Measurements from ENCODE around the gene GXYLT2. TPM values are rescaled to one million over a fixed set of nuclear protein-coding genes. Genes with fewer than 3 reads are reported as not detected.

Gene GXYLT2
- total and polyA plus RNA-seq, 2 of the 13 experiments (the other 11 are each of a cell fraction or from before 2014, with no cell fraction given): 4.3 to 6.9 TPM

DNA sequence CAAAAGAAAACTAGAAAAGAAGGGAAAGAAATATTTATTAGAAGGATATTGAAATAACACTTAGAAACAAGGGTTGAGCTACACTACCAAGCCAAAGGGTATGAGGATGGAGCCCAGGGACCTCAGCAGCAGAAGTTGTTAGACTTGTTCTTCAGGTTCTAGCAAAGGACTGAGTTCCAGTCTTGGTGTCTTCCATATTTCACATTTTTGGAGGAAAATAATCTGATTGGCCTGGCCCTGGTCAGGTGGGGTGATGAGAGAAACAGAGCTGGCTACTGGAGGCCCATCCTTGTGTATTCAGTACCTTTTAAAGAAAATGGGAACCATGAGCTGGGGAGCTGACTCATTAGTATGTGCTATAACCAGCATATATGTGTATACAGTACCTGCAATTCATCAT is 137.0 kb downstream of the GXYLT2 start:
- no peaks in the 10 kb centered on the region for H3K27me3 ChIP-seq (ENCODE audit: control insufficient read depth in 1 of 2, insufficient read depth in 2 of 2, low read length in 2 of 2)
- FAIRE-seq (no peak), ATAC-seq (no peak), DNase-seq (ENCODE audit: low spot score) (no peak)
- POLR2A ChIA-PET: interaction anchor here (1.3 to 1.7 kb wide), 2 partner anchors 23 to 28 kb away, joined by 4 to 5 read pairs; partner anchors contain the start of gene PPP4R2
- no peak overlapping the region for H3K9ac ChIP-seq (ENCODE audit: insufficient read depth, low read depth, low read length)
- peaks cover 0 to 4% of the 10 kb centered on the region in 2 experiments; a peak in 2 of 5 replicates for H3K36me3 ChIP-seq (replicated peaks in 1 of 2; ENCODE audit: control insufficient read depth in 1 of 2, insufficient read depth in 2 of 2, low read length in 2 of 2)
- peaks cover 99% of the 10 kb centered on the region for H3K79me2 ChIP-seq (ENCODE audit: insufficient read depth, low read length)
- TF ChIP-seq USF2 (IDR thresholded peaks at IDR 0.05; ENCODE audit: low read depth, low read length) (no peak), USF2 (CRISPR knock-in tag; IDR thresholded peaks at IDR 0.05; ENCODE audit: borderline replicate concordance) (peak; percentile 27; the same call in 1 of the 2 replicates), RELA (CRISPR knock-in tag; IDR thresholded peaks at IDR 0.05) (no peak)
- peak overlapping the region; percentile 29 for H3K27ac ChIP-seq (ENCODE audit: extremely low read length, insufficient read depth, low read length)
- peaks cover 92% of the 10 kb centered on the region for H3K4me1 ChIP-seq (ENCODE audit: insufficient read depth, low read length)
- no peaks in the 10 kb centered on the region for H3K9me3 ChIP-seq (ENCODE audit: low read length)
- no peak overlapping the region for H3K4me3 ChIP-seq (replicated peaks in 1 of 3; ENCODE audit: insufficient read depth in 1 of 3, low read depth in 2 of 3, low read length in 3 of 3)
- in situ Hi-C loops (cut with HindIII; ENCODE audit: extremely low pct_ligation_motif_present, low pct_unique_long_range_greater_than_20kb): no loop called here
- intact Hi-C loops (cut with micrococcal nuclease; ENCODE audit: unreplicated experiment): no loop called here
- H4K20me1 ChIP-seq (ENCODE audit: insufficient read depth, low read length): peaks cover 93% of the 10 kb centered on the region
- H3K4me2 ChIP-seq (ENCODE audit: low read depth, low read length): 0 out of 2 replicates have a peak overlapping the region, but pooled peaks have one; percentile 31
- CTCF ChIA-PET (ENCODE audit: low intra/inter-chr PET ratio, low total read pairs): no interaction called here
- no TSS peak for BruUV-seq (replicated peaks)
- H2AFZ ChIP-seq (ENCODE audit: low read length): no peak overlapping the region

DNA sequence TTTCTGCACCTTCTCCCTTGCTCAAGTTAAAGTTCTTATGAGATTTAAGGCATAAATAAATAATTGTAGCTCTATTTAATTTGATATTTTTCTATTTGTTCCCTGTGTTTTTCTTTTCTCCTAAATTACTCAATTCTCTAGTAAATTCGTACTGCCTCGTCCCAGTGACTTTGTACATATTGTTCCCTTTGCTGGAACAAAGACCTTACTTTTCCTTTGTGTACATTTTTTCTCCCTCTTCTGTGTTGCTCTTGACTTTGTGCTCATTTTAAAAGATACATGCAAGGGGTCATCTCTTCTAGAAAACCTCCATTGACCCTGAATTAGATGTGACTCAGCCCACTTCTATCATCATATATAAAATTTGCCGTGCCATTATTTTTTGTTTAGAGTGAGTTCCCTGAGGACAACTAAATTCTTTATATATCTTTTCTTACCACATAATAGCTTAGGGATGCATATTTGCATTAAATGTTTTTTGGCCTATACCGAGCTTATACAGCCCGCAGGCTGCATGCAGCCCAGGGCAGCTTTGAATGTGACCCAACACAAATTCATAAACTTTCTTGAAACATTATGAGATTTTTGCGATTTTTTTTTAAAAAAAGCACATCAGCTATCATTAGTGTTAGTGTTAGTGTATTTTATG is 138.4 kb downstream of the GXYLT2 start:
- intact Hi-C loops (cut with micrococcal nuclease; ENCODE audit: unreplicated experiment): no loop called here
- ATAC-seq (no peak; the same call in 2 of the 3 replicates), FAIRE-seq (no peak), DNase-seq (ENCODE audit: low spot score) (peak; percentile 21)
- Histone ChIP-seq H3K4me1 (ENCODE audit: insufficient read depth, low read length) (peaks cover 82% of the 10 kb centered on the region), H3K9ac (ENCODE audit: insufficient read depth, low read depth, low read length) (no peak overlapping the region), H3K27ac (ENCODE audit: extremely low read length, insufficient read depth, low read length) (peak overlapping the region; percentile 29), H4K20me1 (ENCODE audit: insufficient read depth, low read length) (peaks cover 92% of the 10 kb centered on the region), H3K36me3 (replicated peaks in 1 of 2; ENCODE audit: control insufficient read depth in 1 of 2, insufficient read depth in 2 of 2, low read length in 2 of 2) (peaks cover 0 to 4% of the 10 kb centered on the region in 2 experiments; a peak in 2 of 5 replicates), H3K79me2 (ENCODE audit: insufficient read depth, low read length) (peaks cover 99% of the 10 kb centered on the region), H2AFZ (ENCODE audit: low read length) (no peak overlapping the region), H3K4me3 (replicated peaks in 1 of 3; ENCODE audit: insufficient read depth in 1 of 3, low read depth in 2 of 3, low read length in 3 of 3) (peak overlapping the region in 1 of 3 experiments; percentile 1; a peak in 1 of 6 replicates), H3K4me2 (ENCODE audit: low read depth, low read length) (peak overlapping the region; percentile 31; the same call in 1 of the 2 replicates), H3K27me3 (ENCODE audit: control insufficient read depth in 1 of 2, insufficient read depth in 2 of 2, low read length in 2 of 2) (no peaks in the 10 kb centered on the region), H3K9me3 (ENCODE audit: low read length) (no peaks in the 10 kb centered on the region)
- POLR2A ChIA-PET: interaction anchor here (1.4 to 1.7 kb wide), 2 partner anchors 9 to 29 kb away, joined by 4 to 5 read pairs; partner anchors contain the start of gene PPP4R2
- CTCF ChIA-PET (ENCODE audit: low intra/inter-chr PET ratio, low total read pairs): no interaction called here
- in situ Hi-C loops (cut with HindIII; ENCODE audit: extremely low pct_ligation_motif_present, low pct_unique_long_range_greater_than_20kb): no loop called here
- WGBS (ENCODE audit: low lambda C conversion rate): 61% methylated on average over 6 of the region's 6 CpGs
- BruUV-seq (replicated peaks): no TSS peak
- 0 out of 2 replicates have a peak, but pooled peaks have one; percentile 28 for TF ChIP-seq BCL6 (CRISPR knock-in tag; IDR thresholded peaks at IDR 0.05)
- TF ChIP-seq SOX13 (IDR thresholded peaks at IDR 0.05): 0 out of 2 replicates have a peak, but pooled peaks have one; percentile 38
- peak in 1 of 2 experiments; percentile 95; a peak in 2 of 4 replicates for TF ChIP-seq SOX13 (CRISPR knock-in tag; conservative IDR thresholded peaks at IDR 0.05 in 1 of 2, IDR thresholded peaks at IDR 0.05 in 1 of 2)
- no peak for TF ChIP-seq SOX6 (IDR thresholded peaks at IDR 0.05)
- TF ChIP-seq SOX6 (CRISPR knock-in tag; IDR thresholded peaks at IDR 0.05): peak; percentile 65
- TF ChIP-seq PAXIP1 (CRISPR knock-in tag; conservative IDR thresholded peaks at IDR 0.05): peak; percentile 24; the same call in 1 of the 2 replicates
- TF ChIP-seq HOXA9 (CRISPR knock-in tag; IDR thresholded peaks at IDR 0.05; ENCODE audit: borderline replicate concordance): no peak
- peak; percentile 90 for TF ChIP-seq SOX5 (CRISPR knock-in tag; IDR thresholded peaks at IDR 0.05; ENCODE audit: borderline replicate concordance)
- TF ChIP-seq FOXA1 (IDR thresholded peaks at IDR 0.05): no peak
- 0 out of 2 replicates have a peak, but pooled peaks have one; percentile 29 for TF ChIP-seq FOXA1 (CRISPR knock-in tag; IDR thresholded peaks at IDR 0.05)

All from HepG2 (cell line).